ENCODE results near the gene KIF4A. TPM values are rescaled to one million over a fixed set of nuclear protein-coding genes. Genes with fewer than 3 reads are reported as not detected.
"Not testable (repeated sequence)": the region's sequence is repeated elsewhere in the genome, so short reads cannot be mapped to it uniquely, and the experiment has no call there.

The KIF4A gene
- total RNA-seq, 3 donors from 2014 or later (not counting 1 experiment from before 2014, with no cell fraction given) = 0.53 to 1.3 (median 0.79) TPM

GRCh38 chrX:70360366-70360765 is 70.5 kb downstream of the KIF4A start:
- Mint-ChIP-seq H3K27me3 (ENCODE audit: low read depth in 2 of 2) (no peaks in the 10 kb centered on the region), H3K36me3 (no peaks in the 10 kb centered on the region), H3K4me3 (no peak overlapping the region), H3K27ac (no peak overlapping the region), H3K9me3 (no peaks in the 10 kb centered on the region), H3K4me1 (no peaks in the 10 kb centered on the region)
- intact Hi-C loops (cut with micrococcal nuclease) = no loop called here
- Histone ChIP-seq H3K36me3 (ENCODE audit: control insufficient read depth, insufficient read depth, low read length) (no peaks in the 10 kb centered on the region), H3K27ac (ENCODE audit: low read length) (no peak overlapping the region), H3K27me3 (ENCODE audit: control insufficient read depth, insufficient read depth, low read length) (no peaks in the 10 kb centered on the region), H3K9me3 (ENCODE audit: control insufficient read depth, insufficient read depth, low read length) (no peaks in the 10 kb centered on the region), H3K4me3 (ENCODE audit: low read length) (no peak overlapping the region), H3K4me1 (ENCODE audit: control insufficient read depth, insufficient read depth, low read length) (no peaks in the 10 kb centered on the region)
- WGBS (ENCODE audit: insufficient coverage) = over 99% methylated on average over 10 of the region's 10 CpGs
- ATAC-seq (no peak), DNase-seq (no peak)
- no peak for TF ChIP-seq CTCF (IDR thresholded peaks at IDR 0.05)

GRCh38 chrX:70368731-70369130 is 78.8 kb downstream of the KIF4A start:
- H3K4me1 ChIP-seq (ENCODE audit: control insufficient read depth, insufficient read depth, low read length); H3K36me3 Mint-ChIP-seq; DNase-seq; H3K27ac Mint-ChIP-seq; H3K9me3 Mint-ChIP-seq; H3K4me3 ChIP-seq (ENCODE audit: low read length); H3K4me3 Mint-ChIP-seq; H3K27me3 Mint-ChIP-seq (ENCODE audit: low read depth in 2 of 2); H3K27ac ChIP-seq (ENCODE audit: low read length); ATAC-seq; H3K36me3 ChIP-seq (ENCODE audit: control insufficient read depth, insufficient read depth, low read length); H3K27me3 ChIP-seq (ENCODE audit: control insufficient read depth, insufficient read depth, low read length); intact Hi-C loops (cut with micrococcal nuclease); H3K4me1 Mint-ChIP-seq; H3K9me3 ChIP-seq (ENCODE audit: control insufficient read depth, insufficient read depth, low read length): not testable (repeated sequence)
- 98% methylated on average over 7 of the region's 7 CpGs for WGBS (ENCODE audit: insufficient coverage)

- no peaks in the 10 kb centered on the region for H3K4me1 Mint-ChIP-seq
- no peaks in the 10 kb centered on the region for H3K4me1 ChIP-seq (ENCODE audit: control insufficient read depth, insufficient read depth, low read length)
- TF ChIP-seq CTCF (IDR thresholded peaks at IDR 0.05) = no peak
- H3K27me3 Mint-ChIP-seq (ENCODE audit: low read depth in 2 of 2) = no peaks in the 10 kb centered on the region
- H3K4me3 Mint-ChIP-seq = no peak overlapping the region
- no peak for DNase-seq
- no peak overlapping the region for H3K27ac ChIP-seq (ENCODE audit: low read length)
- H3K9me3 Mint-ChIP-seq = no peaks in the 10 kb centered on the region
- no peaks in the 10 kb centered on the region for H3K27me3 ChIP-seq (ENCODE audit: control insufficient read depth, insufficient read depth, low read length)
- no peaks in the 10 kb centered on the region for H3K9me3 ChIP-seq (ENCODE audit: control insufficient read depth, insufficient read depth, low read length)
- WGBS (ENCODE audit: insufficient coverage) = 89% methylated on average over 1 of the region's 2 CpGs
- ATAC-seq = no peak
- H3K4me3 ChIP-seq (ENCODE audit: low read length) = no peak overlapping the region
- no peak overlapping the region for H3K27ac Mint-ChIP-seq
- no peaks in the 10 kb centered on the region for H3K36me3 ChIP-seq (ENCODE audit: control insufficient read depth, insufficient read depth, low read length)
- intact Hi-C loops (cut with micrococcal nuclease) = no loop called here
- no peaks in the 10 kb centered on the region for H3K36me3 Mint-ChIP-seq
These were observed 96.3 kb downstream of the KIF4A start for GRCh38 chrX:70386235-70386634.

- H3K36me3 ChIP-seq (ENCODE audit: control insufficient read depth, insufficient read depth, low read length) = no peaks in the 10 kb centered on the region
- H3K27me3 Mint-ChIP-seq (ENCODE audit: low read depth in 2 of 2) = no peaks in the 10 kb centered on the region
- DNase-seq (peak in 1 of 2 donors; percentile 76), ATAC-seq (peak; percentile 92 to 96 (median 96))
- no peaks in the 10 kb centered on the region for H3K4me1 Mint-ChIP-seq
- intact Hi-C loops (cut with micrococcal nuclease) = no loop called here
- peaks cover 6% of the 10 kb centered on the region for H3K4me1 ChIP-seq (ENCODE audit: control insufficient read depth, insufficient read depth, low read length)
- no peaks in the 10 kb centered on the region for H3K36me3 Mint-ChIP-seq
- peak overlapping the region; percentile 81 for H3K27ac ChIP-seq (ENCODE audit: low read length)
- peak overlapping the region; percentile 84 to 89 for H3K27ac Mint-ChIP-seq
- H3K27me3 ChIP-seq (ENCODE audit: control insufficient read depth, insufficient read depth, low read length) = no peaks in the 10 kb centered on the region
- H3K9me3 Mint-ChIP-seq = no peaks in the 10 kb centered on the region
- H3K4me3 ChIP-seq (ENCODE audit: low read length) = no peak overlapping the region
- no peaks in the 10 kb centered on the region for H3K9me3 ChIP-seq (ENCODE audit: control insufficient read depth, insufficient read depth, low read length)
- no peak overlapping the region for H3K4me3 Mint-ChIP-seq
- no peak for TF ChIP-seq CTCF (IDR thresholded peaks at IDR 0.05)
- 25% methylated on average over 4 of the region's 4 CpGs for WGBS (ENCODE audit: insufficient coverage)
These were observed 109.0 kb downstream of the KIF4A start for GRCh38 chrX:70398899-70399298.

GRCh38 chrX:70400181-70400580 is 110.3 kb downstream of the KIF4A start:
- H3K4me1 ChIP-seq (ENCODE audit: control insufficient read depth, insufficient read depth, low read length); intact Hi-C loops (cut with micrococcal nuclease); H3K4me3 ChIP-seq (ENCODE audit: low read length); H3K36me3 Mint-ChIP-seq; H3K9me3 Mint-ChIP-seq; H3K27ac Mint-ChIP-seq; ATAC-seq; H3K4me3 Mint-ChIP-seq; DNase-seq; H3K36me3 ChIP-seq (ENCODE audit: control insufficient read depth, insufficient read depth, low read length); H3K27ac ChIP-seq (ENCODE audit: low read length); H3K27me3 ChIP-seq (ENCODE audit: control insufficient read depth, insufficient read depth, low read length); H3K27me3 Mint-ChIP-seq (ENCODE audit: low read depth in 2 of 2); H3K4me1 Mint-ChIP-seq; H3K9me3 ChIP-seq (ENCODE audit: control insufficient read depth, insufficient read depth, low read length): not testable (repeated sequence)
- no CpG with 5 or more reads among the region's 3 CpGs for WGBS (ENCODE audit: insufficient coverage)

Measured in natural killer cell (primary cell).